Measurements from ENCODE around the gene ANGEL1. TPM values are rescaled to one million over a fixed set of nuclear protein-coding genes. Genes with fewer than 3 reads are reported as not detected.
A peak's percentile ranks its signal among the peaks of the same experiment; 100 is the strongest.

Gene ANGEL1
- total RNA-seq, 4 donors from 2014 or later: 5.7 to 15.3 (median 11.5) TPM

DNA sequence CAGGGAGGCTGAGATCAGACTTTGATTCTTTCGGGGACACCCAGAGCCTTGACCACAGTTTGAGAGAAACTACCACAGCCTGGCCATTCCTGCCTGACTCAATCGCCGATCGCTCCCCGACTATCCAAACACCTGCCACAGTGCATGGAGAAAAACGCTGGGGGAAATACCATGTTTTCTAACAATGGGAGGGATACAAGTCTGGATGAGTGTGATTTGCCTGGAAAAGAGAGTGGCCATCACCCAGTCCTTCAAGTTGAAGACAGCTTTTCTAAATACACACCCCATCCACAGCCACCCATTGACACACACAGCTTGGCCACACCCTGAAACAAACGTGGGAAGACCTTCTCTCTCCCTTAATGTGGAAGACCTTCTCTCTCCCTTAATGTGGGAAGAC, 58.1 kb downstream of the ANGEL1 start:
- no peak for DNase-seq (ENCODE audit: low spot score in 2 of 2)
- no peak overlapping the region for H3K4me3 ChIP-seq (ENCODE audit: low read depth, poor library complexity, severe bottlenecking)
- no peak for TF ChIP-seq POLR2A (IDR thresholded peaks at IDR 0.05)
- TF ChIP-seq, protein P1, sequence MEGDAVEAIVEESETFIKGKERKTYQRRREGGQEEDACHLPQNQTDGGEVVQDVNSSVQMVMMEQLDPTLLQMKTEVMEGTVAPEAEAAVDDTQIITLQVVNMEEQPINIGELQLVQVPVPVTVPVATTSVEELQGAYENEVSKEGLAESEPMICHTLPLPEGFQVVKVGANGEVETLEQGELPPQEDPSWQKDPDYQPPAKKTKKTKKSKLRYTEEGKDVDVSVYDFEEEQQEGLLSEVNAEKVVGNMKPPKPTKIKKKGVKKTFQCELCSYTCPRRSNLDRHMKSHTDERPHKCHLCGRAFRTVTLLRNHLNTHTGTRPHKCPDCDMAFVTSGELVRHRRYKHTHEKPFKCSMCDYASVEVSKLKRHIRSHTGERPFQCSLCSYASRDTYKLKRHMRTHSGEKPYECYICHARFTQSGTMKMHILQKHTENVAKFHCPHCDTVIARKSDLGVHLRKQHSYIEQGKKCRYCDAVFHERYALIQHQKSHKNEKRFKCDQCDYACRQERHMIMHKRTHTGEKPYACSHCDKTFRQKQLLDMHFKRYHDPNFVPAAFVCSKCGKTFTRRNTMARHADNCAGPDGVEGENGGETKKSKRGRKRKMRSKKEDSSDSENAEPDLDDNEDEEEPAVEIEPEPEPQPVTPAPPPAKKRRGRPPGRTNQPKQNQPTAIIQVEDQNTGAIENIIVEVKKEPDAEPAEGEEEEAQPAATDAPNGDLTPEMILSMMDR (IDR thresholded peaks at IDR 0.05): no peak
- WGBS, 2 donors: 90 to 91% methylated on average over 7 of the region's 7 CpGs
- intact Hi-C loops (cut with DNase I; ENCODE audit: low total_unique reads): no loop called here

DNA sequence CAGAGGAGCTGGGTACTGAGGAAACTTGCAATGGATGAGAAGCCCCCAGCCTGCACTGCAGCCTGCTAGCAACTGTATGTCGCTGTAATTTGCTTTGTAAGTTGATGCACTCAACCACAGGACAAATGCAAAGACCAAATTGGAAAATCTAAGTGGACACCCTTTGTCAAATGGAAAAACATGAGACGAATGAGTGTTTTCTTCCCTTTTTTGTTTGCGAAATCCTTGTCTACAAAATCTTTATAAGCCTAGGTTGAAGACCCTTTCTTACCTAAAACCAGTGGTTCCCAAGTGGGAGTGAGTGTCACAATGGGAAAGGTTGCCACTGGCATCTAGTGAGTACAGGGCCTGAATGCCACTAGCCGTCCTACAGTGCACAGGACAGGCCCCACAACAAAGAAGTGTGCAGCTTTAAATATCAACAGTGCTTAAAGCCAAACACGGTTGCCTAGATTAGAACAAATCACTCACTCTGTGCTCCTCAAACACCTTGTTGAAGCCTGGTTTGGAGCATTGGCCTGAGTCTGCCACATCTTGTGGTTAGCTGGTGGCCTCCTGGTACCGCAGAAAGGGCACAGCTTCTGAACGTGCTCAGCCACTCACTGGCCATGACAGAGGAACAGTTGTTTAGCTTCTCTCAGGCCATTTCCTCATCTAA, 59.0 kb downstream of the ANGEL1 start:
- DNase-seq (ENCODE audit: low spot score in 2 of 2): no peak
- intact Hi-C loops (cut with DNase I; ENCODE audit: low total_unique reads): no loop called here

DNA sequence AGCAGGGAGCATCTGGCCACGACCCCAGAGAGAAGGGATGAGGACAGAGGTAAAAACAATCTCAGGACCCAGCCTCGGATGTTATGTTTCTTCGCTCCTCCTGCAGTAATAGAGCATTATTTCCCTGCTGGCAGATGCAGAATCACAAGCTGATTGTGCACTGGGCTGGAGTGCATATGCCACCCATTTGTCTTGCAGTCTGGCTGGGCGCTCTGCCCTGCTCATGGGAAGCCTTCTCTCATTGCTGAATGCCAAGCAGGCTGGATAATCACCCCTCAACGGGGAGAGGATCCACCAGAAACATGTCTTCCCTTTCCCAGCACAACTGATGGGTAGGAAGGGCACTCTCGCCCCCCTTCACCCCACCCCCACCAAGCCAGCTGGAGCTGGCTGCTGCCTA, 59.9 kb downstream of the ANGEL1 start:
- no peak for DNase-seq (ENCODE audit: low spot score in 2 of 2)
- intact Hi-C loops (cut with DNase I; ENCODE audit: low total_unique reads): no loop called here
- WGBS, 2 donors: 51 to 55% methylated on average over 6 of the region's 6 CpGs

More for the DNA sequence above, 59.0 kb downstream of the ANGEL1 start:
- H3K4me3 ChIP-seq (ENCODE audit: low read depth, poor library complexity, severe bottlenecking): no peak overlapping the region
- WGBS, 2 donors: 81 to 85% methylated on average over 7 of the region's 7 CpGs
- no peak for TF ChIP-seq POLR2A (IDR thresholded peaks at IDR 0.05)
- TF ChIP-seq, protein P1 (IDR thresholded peaks at IDR 0.05): no peak

DNA sequence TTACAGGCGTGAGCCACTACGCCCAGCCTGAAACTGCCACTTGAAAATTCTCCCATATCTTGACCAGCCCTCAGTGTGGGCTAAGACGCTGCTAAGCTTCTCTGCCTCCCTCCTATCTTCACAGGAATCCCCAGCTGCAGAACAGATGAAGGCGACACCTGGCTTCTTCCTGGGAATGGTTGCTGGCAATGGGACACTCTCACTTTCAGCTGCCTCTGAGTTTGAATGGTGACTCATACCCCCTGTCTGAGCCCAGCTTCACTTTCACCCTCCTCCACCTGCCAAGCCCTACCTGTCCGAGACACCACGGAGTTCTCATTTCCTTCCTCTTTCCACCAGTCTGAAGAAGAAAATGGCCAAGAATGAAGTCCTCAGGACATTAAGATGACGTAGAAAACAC, 69.7 kb downstream of the ANGEL1 start:
- DNase-seq (ENCODE audit: low spot score in 2 of 2): no peak
- H3K4me3 ChIP-seq (ENCODE audit: low read depth, poor library complexity, severe bottlenecking): no peak overlapping the region
- TF ChIP-seq, protein P1 (IDR thresholded peaks at IDR 0.05): no peak
- TF ChIP-seq POLR2A (IDR thresholded peaks at IDR 0.05): no peak
- intact Hi-C loops (cut with DNase I; ENCODE audit: low total_unique reads): no loop called here
- 76 to 87% methylated on average over 7 of the region's 7 CpGs for WGBS, 2 donors

More for the DNA sequence above, 59.9 kb downstream of the ANGEL1 start:
- H3K4me3 ChIP-seq (ENCODE audit: low read depth, poor library complexity, severe bottlenecking): no peak overlapping the region
- no peak for TF ChIP-seq POLR2A (IDR thresholded peaks at IDR 0.05)
- TF ChIP-seq, protein P1 (IDR thresholded peaks at IDR 0.05): no peak

DNA sequence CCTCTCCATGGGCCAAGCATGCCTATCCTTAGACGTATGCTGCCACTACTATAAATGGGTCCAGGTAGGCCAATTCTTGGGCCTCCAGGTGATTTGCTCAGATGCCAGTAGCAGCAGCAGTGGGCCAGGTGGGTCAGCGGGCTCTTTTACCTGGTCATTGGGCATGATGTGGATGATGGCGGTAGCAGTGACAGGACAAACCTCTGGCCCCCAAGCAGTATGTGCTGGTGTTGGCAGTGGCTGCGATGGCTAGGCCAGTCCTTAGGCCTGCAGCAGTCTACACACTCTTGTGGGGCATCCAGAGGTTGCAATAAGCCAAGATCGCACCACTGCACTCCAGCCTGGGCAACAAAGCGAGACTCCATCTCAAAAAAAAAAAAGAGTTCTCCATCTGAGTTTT, 70.5 kb downstream of the ANGEL1 start:
- WGBS, 2 donors: 67 to 95% methylated on average over 6 of the region's 6 CpGs
- intact Hi-C loops (cut with DNase I; ENCODE audit: low total_unique reads): no loop called here
- TF ChIP-seq POLR2A (IDR thresholded peaks at IDR 0.05): no peak
- TF ChIP-seq, protein P1 (IDR thresholded peaks at IDR 0.05): no peak
- DNase-seq (ENCODE audit: low spot score in 2 of 2): peak in 1 of 2 donors; percentile 64
- no peak overlapping the region for H3K4me3 ChIP-seq (ENCODE audit: low read depth, poor library complexity, severe bottlenecking)

DNA sequence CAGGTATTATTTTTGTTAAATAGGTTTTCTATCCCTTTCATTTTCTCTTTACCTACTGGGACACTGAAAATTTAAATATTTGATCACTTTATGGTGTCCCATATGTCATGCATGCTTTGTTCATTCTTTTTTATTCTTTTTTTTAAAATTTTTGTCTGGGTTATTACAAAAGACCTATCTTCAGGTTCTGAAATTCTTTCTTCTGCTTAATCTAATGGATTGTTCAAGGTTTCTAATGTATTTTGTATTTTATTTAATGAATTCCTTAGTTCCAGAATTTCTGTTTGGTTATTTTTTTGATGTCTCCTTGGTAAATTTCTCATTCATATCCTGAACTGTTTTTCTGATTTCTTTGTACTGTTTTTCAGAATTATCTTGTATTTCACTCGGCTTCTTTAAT, 71.6 kb downstream of the ANGEL1 start:
- intact Hi-C loops (cut with DNase I; ENCODE audit: low total_unique reads): no loop called here
- WGBS, 2 donors: 88 to 91% methylated on average over 1 of the region's 1 CpG
- no peak overlapping the region for H3K4me3 ChIP-seq (ENCODE audit: low read depth, poor library complexity, severe bottlenecking)
- no peak for TF ChIP-seq POLR2A (IDR thresholded peaks at IDR 0.05)
- TF ChIP-seq, protein P1 (IDR thresholded peaks at IDR 0.05): no peak
- DNase-seq (ENCODE audit: low spot score in 2 of 2): no peak

Measured in lower leg skin (tissue), 4 donors.